NCI-H345 treated with DMSO at 0.1 percent for 48 hours (cell line): ENCODE measurements around the gene CCT7.
"Not testable (repeated sequence)": the region's sequence is repeated elsewhere in the genome, so short reads cannot be mapped to it uniquely, and the experiment has no call there.

Experiments used
- DNase-seq: peaks from one replicate; lab custom pipeline; 2025; ENCODE audit not compliant: unreplicated experiment; lab: John Stamatoyannopoulos, UW

CCT7 gene

DNA sequence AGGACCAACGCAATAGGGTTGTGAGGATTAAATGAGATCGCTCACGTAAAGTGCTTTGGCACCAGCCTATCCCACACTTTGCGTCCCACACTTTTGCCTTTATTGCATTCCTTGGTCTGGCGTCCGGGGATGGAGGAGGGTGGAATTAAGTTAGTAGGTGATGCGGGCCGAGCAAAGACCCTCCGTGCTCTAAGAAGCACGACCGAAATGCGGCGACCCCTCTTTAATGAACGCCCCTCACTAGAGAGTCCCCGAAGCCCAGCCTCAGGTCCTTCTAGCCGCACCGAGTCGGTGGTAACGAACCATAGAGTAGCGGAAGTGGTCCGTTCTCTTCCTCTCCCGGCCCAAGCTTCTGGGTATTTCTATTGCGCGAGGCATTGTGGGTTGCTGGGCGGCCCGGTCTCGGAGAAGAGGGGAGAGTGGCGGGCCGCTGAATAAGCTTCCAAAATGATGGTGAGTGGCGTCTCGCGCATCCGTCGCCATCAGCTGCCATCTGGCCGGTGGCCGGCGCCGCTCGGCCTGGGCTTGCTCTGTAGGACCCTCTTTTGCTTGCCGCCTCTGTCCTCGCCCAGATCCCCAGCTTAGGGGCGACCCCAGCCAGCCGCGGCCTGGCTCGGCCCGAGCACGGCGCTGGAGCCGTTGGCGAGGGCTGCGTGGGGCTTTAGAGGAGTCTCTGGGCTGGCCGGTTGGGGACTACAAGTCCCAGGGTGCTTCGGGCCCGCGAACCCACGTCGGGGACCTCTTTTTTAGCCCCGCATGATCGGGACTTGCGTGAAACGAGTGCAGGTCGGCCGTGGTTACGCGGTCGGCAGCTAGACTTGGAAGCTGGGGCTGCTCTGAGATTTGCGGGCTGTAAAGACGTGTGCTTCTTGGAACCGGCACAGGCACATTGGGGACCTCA is at the start of gene CCT7:
TSS of gene CCT7 (plus strand) at position 377 of the 901 bp plus-strand sequence. CDS start at position 448, 71 bp downstream.
- DNase-seq: peak; percentile 99

GRCh38 chr2:73185965-73186364 is 48.1 kb upstream of the CCT7 start:
- no peak for DNase-seq

GRCh38 chr2:73187549-73187948 is 46.6 kb upstream of the CCT7 start:
- no peak for DNase-seq

- DNase-seq: no peak
Measured at GRCh38 chr2:73197579-73197978, 36.5 kb upstream of the CCT7 start.

DNA sequence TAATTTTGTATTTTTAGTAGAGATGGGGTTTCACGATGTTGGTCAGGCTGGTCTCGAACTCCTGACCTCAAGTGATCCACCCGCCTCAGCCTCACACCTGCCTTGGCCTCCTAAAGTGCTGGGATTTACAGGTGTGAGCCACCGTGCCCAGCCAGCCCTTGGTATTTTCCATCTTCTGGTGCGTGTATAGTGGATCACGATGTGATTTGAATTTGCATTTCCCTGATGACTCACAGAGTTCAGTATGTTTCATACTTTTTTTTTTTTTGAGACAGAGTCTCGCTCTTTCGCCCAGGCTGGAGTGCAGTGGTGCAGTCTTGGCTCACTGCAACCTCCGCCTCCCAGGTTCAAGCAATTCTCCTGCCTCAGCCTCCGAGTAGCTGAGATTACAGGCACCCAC is 33.8 kb upstream of the CCT7 start:
- DNase-seq: not testable (repeated sequence)

- DNase-seq: no peak
Measured at GRCh38 chr2:73202156-73203054, 31.7 kb upstream of the CCT7 start, which contains the start of gene NOTO. Gene NOTO, plus strand, starts transcription at chr2:73202574. Its CDS starts 93 bp downstream, at chr2:73202667.

GRCh38 chr2:73203055-73203681 is 30.9 kb upstream of the CCT7 start:
- no peak for DNase-seq

DNA sequence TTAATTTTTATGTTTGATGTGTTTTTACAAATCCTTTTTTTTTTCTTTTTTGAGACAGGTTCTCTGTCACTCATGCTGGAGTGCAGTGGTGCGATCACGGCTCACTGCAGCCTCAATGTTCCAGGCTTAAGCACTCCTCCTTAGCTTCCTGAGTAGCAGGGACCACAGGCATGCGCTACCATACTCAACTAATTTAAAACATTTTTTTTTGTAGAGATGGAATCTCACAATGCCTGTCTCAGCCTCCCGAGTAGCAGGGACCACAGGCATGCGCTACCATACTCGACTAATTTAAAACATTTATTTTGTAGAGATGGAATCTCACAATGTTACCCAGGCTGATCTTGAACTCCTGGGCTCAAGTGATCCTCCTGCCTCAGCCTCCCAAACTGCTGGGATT is 28.5 kb upstream of the CCT7 start:
- DNase-seq: no peak

DNA sequence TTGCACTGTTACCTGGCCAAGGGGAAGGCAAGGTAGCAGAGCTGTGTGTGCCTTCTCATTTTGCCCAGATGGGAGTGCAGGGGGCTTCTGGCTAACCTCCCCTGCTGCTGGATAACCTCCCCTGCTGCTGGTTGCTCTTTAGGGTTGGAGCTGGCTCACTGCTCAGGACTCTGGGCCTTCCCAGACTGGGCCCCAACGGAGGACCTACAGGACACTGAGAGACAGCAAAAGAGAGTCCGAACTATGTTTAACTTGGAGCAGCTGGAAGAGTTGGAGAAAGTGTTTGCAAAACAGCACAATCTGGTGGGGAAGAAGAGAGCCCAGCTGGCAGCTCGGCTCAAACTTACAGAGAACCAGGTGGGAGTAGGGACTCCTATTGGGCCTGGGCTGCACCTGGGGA is 25.9 kb upstream of the CCT7 start:
- DNase-seq: no peak

DNA sequence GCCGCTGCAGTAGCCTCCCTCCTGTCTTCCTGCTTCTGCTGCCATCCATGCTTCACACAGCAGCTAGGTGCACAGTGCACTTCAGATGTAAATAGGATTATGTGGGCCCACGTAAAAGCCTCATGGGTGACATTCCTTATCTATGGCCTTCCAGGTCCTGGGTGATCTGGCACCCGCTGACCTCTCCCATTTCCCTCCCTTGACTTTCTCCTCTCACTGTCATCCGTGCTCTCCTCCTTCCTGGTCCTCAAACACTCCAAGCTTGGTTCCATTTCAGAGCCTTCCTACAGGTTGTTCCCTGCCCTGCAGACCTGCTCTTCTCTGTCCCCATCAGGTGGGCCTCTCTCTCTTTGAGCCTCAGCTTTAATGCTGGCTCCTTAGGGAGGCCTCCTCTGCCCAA is 24.1 kb upstream of the CCT7 start:
- no peak for DNase-seq

DNA sequence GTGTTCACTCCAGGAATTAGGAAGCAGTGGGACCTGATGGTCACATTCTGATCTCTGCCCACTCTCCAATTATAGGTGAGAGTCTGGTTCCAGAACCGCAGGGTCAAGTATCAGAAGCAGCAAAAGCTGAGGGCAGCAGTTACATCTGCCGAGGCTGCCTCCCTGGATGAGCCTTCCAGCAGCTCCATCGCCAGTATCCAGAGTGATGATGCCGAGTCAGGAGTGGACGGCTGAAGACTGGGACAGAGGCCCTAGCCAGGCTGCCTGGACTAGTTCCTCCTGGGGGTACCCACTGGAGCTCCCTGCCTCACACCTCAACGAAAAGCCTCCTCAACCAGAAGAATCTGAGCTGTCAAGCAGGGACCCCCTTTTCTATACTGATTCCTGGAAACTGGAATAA is 23.4 kb upstream of the CCT7 start:
- no peak for DNase-seq

DNA sequence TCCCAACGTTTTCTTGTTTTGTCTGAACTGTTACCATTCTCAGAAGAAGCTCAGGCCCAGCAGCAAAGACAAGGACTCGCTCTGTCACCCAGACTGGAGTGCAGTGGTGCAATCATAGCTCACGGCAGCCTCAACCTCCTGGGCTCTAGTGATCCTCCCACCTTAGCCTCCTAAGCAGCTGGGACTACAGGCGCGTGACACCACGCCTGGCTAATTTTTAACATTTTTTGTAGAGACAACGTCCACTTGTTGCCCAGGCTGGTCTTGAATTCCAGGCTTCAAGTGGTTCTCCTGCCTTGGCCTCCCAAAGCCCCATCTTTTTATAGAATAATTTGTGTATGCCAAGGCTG is 22.0 kb upstream of the CCT7 start:
- DNase-seq: no peak

DNA sequence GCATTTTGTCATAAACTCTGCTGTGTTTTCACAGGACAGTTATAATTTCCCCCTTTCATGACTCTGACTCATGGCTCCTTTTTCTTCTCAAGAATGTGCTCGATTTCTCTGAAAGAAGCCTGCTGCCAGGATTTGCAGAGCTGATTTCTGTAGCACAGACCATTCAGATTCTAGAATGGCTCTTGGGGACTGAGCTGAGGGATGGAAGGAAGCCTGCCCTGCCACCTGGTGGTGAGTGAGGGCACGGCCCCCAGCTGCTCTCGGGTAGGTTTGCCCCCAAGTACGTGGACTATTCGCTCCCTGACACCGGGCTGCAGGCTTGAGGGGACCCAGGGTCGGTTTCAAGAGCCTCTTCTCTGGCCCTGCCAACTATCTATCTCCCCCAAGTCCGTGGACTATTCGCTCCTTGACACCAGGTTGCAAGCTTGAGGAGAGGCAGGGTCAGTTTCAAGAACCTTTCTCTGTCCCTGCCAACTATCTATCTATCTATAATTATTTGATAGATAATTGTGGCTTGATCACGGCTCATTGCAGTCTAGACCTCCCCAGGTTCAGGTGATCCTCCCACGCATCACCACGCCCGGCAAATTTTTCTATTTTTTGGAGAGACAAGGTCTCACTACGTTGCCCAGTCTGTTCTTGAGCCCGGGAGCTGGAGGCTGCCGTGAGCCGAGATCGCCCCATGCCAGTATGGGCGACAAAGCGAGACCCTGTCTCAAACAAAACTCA is 21.5 kb upstream of the CCT7 start:
- peak; percentile 28 for DNase-seq

- DNase-seq: peak; percentile 56
Measured at GRCh38 chr2:73214120-73215035, 19.7 kb upstream of the CCT7 start, which contains the start of gene SMYD5. Gene SMYD5, plus strand, starts transcription at chr2:73214245. Its CDS starts 22 bp downstream, at chr2:73214267.

GRCh38 chr2:73215254-73215653 is 18.9 kb upstream of the CCT7 start:
- no peak for DNase-seq

- no peak for DNase-seq
Measured at GRCh38 chr2:73217160-73217559, 16.9 kb upstream of the CCT7 start.

DNA sequence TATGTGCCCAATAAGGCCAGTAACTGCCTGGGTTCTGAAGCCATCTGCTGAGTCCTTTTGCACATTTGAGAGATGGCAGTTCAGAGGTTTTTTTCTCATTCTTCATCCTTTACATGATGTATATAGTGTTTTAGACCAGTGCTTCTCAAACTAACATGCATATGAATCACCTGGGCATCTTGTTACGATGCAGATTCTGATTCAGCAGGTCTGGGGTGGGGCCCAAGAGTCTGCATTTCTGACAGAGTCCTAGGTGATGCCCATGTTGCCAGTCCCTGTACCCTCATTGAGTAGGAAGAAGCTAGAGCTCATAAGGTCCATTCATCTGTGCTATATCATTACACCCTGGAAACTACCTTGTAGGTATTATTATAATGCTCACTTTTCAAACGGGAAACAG is 16.3 kb upstream of the CCT7 start:
- DNase-seq: no peak

- no peak for DNase-seq
Measured at GRCh38 chr2:73218298-73218697, 15.8 kb upstream of the CCT7 start.

GRCh38 chr2:73223821-73224220 is 10.3 kb upstream of the CCT7 start:
- no peak for DNase-seq
